Calu3 (cell line): ENCODE results near the gene UBTD2. TPM values are rescaled to one million over a fixed set of nuclear protein-coding genes. Genes with fewer than 3 reads are reported as not detected.
A peak's percentile ranks its signal among the peaks of the same experiment; 100 is the strongest.

ENCODE experiments used
- BruUV-seq: library from RNA; stranded (reverse); fragments of 400-500 nt; replicated peaks from 2 replicates; lab custom pipeline; 2021; lab: Mats Ljungman, UMichigan
- CTCF ChIA-PET: fragments of 300-600 bp; sonication (Branson Sonifier 250); formaldehyde crosslinking; loops from one replicate; lab custom pipeline; 2022; ENCODE audit warnings: antibody characterized with exemption; lab: Charles Lee
- DNase-seq: peaks from one replicate; pipeline ENCODE4 v3.0.0; 2022
- H3K27ac Mint-ChIP-seq: one replicate; pipeline ENCODE4 v1.8.0; 2022; ENCODE audit warnings: mixed read lengths; ENCODE audit not compliant: unreplicated experiment
- H3K27me3 Mint-ChIP-seq: one replicate; pipeline ENCODE4 v1.8.0; 2022; ENCODE audit warnings: mixed read lengths; ENCODE audit not compliant: unreplicated experiment
- H3K36me3 Mint-ChIP-seq: one replicate; pipeline ENCODE4 v1.8.0; 2022; ENCODE audit warnings: mild to moderate bottlenecking, moderate library complexity, mixed read lengths; ENCODE audit not compliant: insufficient read depth, unreplicated experiment
- H3K4me1 Mint-ChIP-seq: one replicate; pipeline ENCODE4 v1.8.0; 2022; ENCODE audit warnings: mild to moderate bottlenecking, low read depth, mixed read lengths; ENCODE audit not compliant: unreplicated experiment
- H3K4me3 Mint-ChIP-seq: one replicate; pipeline ENCODE4 v1.8.0; 2022; ENCODE audit warnings: mild to moderate bottlenecking, low read depth, moderate library complexity, mixed read lengths; ENCODE audit not compliant: unreplicated experiment
- H3K9me3 Mint-ChIP-seq: one replicate; pipeline ENCODE4 v1.8.0; 2022; ENCODE audit warnings: low read depth, mixed read lengths; ENCODE audit not compliant: unreplicated experiment
- intact Hi-C: fragments of 100-400 bp; cut with micrococcal nuclease; formaldehyde crosslinking; loops from one replicate; pipeline ENCODE4 v1.10.0; 2022; ENCODE audit not compliant: unreplicated experiment
- total RNA-seq: library from RNA; stranded (reverse); gene quantifications from 2 replicates; pipeline ENCODE4 v1.2.3, GENCODE V29; 2022
- TF ChIP-seq, protein P1 (sequence below): fragments of 200-600 bp; IDR thresholded peaks from one replicate; pipeline ENCODE4 v1.8.0; 2022; ENCODE audit warnings: antibody characterized with exemption; ENCODE audit not compliant: unreplicated experiment

Gene UBTD2
- total RNA-seq, 1 experiment from 2014 or later = 21.1 TPM

DNA sequence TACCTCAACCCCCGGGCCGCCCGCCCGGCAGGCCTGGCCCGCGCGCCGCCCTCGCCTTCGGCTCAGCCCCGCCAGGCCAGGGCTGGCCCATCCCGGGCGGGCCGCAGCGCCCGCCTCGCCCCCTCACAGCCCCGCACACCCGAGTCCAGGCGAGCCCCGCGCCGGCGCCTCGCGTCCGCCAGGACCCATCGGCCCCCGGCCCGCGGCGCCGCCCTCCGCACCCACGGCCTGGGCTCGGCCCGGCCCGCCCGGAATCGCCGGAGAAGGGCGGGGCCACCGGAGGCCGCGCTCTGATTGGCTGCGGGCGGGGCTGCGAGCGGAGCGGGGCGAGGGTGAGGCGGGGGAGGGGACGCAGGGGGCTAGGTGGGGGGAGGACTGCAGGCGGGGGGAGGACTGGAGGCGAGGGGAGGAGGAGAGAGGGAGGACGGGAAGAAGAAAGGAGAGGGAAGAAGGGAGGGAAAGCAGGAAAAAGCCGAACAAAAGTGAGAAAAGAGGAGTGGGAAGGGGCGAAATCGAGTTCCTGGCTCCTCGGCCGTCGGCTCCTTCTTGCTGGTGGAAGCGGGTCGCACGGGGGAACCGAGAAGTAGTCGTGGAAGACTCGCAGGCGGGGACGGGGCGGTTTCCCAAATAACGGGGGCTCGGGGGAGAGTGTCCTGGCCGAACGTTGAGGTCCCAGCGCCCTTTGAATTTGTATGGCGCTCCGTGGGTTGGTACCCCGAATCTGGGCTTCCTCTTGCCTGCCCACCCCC lies 472 bp upstream of the UBTD2 start:
- Mint-ChIP-seq H3K36me3 (peaks cover 43% of the 10 kb centered on the region), H3K9me3 (no peaks in the 10 kb centered on the region), H3K27ac (peak overlapping the region; percentile 78), H3K27me3 (no peaks in the 10 kb centered on the region), H3K4me3 (peak overlapping the region; percentile 96), H3K4me1 (peaks cover 13% of the 10 kb centered on the region)
- DNase-seq = peak; percentile 92
- CTCF ChIA-PET = interaction anchor here (0.9 to 2.1 kb wide), 7 partner anchors 9 to 277 kb away, joined by 3 to 10 read pairs (median 6); partner anchors contain the start of genes FBXW11 and STK10
- no TSS peak for BruUV-seq
- intact Hi-C loops = loop anchor here (2.0 to 5.0 kb wide), 3 partner anchors 49 to 177 kb away; partner anchors contain the start of gene STK10
- TF ChIP-seq, protein P1, sequence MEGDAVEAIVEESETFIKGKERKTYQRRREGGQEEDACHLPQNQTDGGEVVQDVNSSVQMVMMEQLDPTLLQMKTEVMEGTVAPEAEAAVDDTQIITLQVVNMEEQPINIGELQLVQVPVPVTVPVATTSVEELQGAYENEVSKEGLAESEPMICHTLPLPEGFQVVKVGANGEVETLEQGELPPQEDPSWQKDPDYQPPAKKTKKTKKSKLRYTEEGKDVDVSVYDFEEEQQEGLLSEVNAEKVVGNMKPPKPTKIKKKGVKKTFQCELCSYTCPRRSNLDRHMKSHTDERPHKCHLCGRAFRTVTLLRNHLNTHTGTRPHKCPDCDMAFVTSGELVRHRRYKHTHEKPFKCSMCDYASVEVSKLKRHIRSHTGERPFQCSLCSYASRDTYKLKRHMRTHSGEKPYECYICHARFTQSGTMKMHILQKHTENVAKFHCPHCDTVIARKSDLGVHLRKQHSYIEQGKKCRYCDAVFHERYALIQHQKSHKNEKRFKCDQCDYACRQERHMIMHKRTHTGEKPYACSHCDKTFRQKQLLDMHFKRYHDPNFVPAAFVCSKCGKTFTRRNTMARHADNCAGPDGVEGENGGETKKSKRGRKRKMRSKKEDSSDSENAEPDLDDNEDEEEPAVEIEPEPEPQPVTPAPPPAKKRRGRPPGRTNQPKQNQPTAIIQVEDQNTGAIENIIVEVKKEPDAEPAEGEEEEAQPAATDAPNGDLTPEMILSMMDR = no peak

GRCh38 chr5:172282272-172283019 lies 1.1 kb downstream of the UBTD2 start:
- no TSS peak for BruUV-seq
- Mint-ChIP-seq H3K27me3 (no peaks in the 10 kb centered on the region), H3K9me3 (no peaks in the 10 kb centered on the region), H3K36me3 (peaks cover 39% of the 10 kb centered on the region), H3K4me3 (peak overlapping the region; percentile 96), H3K27ac (peak overlapping the region; percentile 92), H3K4me1 (peaks cover 13% of the 10 kb centered on the region)
- no peak for DNase-seq
- TF ChIP-seq, protein P1 = no peak
- CTCF ChIA-PET = interaction anchor here (0.9 to 2.1 kb wide), 8 partner anchors 11 to 176 kb away, joined by 3 to 10 read pairs (median 5); partner anchors contain the start of gene STK10
- intact Hi-C loops = loop anchor here (2.0 to 5.0 kb wide), 3 partner anchors 48 to 176 kb away; partner anchors contain the start of gene STK10

- intact Hi-C loops = loop anchor here (5.0 kb wide), 1 partner anchor 94 kb away; the partner anchor contains the start of gene STK10
- Mint-ChIP-seq H3K27me3 (no peaks in the 10 kb centered on the region), H3K4me1 (peaks cover 18% of the 10 kb centered on the region), H3K27ac (peak overlapping the region; percentile 92), H3K36me3 (peaks cover 41% of the 10 kb centered on the region), H3K4me3 (peak overlapping the region; percentile 96), H3K9me3 (no peaks in the 10 kb centered on the region)
- no TSS peak for BruUV-seq
- DNase-seq = no peak
- CTCF ChIA-PET = no interaction called here
- TF ChIP-seq, protein P1 = no peak
Observed at GRCh38 chr5:172281346-172281745, 2.2 kb downstream of the UBTD2 start.

DNA sequence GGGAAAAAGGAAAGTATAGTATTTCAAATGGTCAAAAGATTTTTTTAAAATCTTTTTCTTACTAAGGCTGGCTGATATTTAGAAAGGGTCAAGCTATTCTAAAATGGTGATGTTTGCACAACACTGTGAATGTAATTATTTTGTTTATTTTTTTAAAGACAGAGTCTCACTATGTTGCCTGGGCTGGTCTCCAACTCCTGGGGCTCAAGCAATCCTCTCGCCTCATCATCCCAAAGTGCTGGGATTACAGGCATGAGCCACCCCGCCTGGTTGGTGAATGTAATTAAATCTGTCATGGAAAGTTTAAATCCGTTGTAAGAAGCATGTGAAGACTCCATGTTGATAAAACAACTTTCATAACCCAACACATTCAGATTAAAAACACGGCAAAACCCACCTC lies 2.6 kb downstream of the UBTD2 start:
- Mint-ChIP-seq H3K9me3 (no peaks in the 10 kb centered on the region), H3K27me3 (no peaks in the 10 kb centered on the region), H3K4me1 (peaks cover 23% of the 10 kb centered on the region), H3K27ac (no peak overlapping the region), H3K4me3 (peak overlapping the region; percentile 96), H3K36me3 (peaks cover 44% of the 10 kb centered on the region)
- CTCF ChIA-PET = interaction anchor here (0.7 kb wide), 1 partner anchor 764 kb away, joined by 4 read pairs; no protein-coding TSS in a partner anchor
- no peak for DNase-seq
- TF ChIP-seq, protein P1 = no peak
- intact Hi-C loops = loop anchor here (5.0 kb wide), 1 partner anchor 94 kb away; the partner anchor contains the start of gene STK10
- BruUV-seq = no TSS peak
